HG03159 (cell line): Measurements from ENCODE around the gene PIEZO2.
"Not testable (repeated sequence)": the region's sequence is repeated elsewhere in the genome, so short reads cannot be mapped to it uniquely, and the experiment has no call there.

Source experiments
- ATAC-seq: cut with Tn5 transposase; IDR thresholded peaks from one replicate; pipeline ENCODE4 v1.9.1; 2021; ENCODE audit warnings: mild to moderate bottlenecking, moderate library complexity; ENCODE audit not compliant: unreplicated experiment

The PIEZO2 gene

GRCh38 chr18:10850840-10851239 lies 298.5 kb downstream of the PIEZO2 start:
- no peak for ATAC-seq

- ATAC-seq: no peak
These were observed 299.2 kb downstream of the PIEZO2 start for GRCh38 chr18:10850216-10850615.

GRCh38 chr18:10847907-10848306 lies 301.5 kb downstream of the PIEZO2 start:
- no peak for ATAC-seq

GRCh38 chr18:10847408-10847790 lies 302.0 kb downstream of the PIEZO2 start:
- no peak for ATAC-seq

GRCh38 chr18:10846657-10847407 lies 302.5 kb downstream of the PIEZO2 start:
- ATAC-seq: no peak

GRCh38 chr18:10846035-10846434 lies 303.3 kb downstream of the PIEZO2 start:
- ATAC-seq: not testable (repeated sequence)

- ATAC-seq: no peak
These were observed 305.8 kb downstream of the PIEZO2 start for GRCh38 chr18:10843565-10843964.

GRCh38 chr18:10842861-10843260 lies 306.5 kb downstream of the PIEZO2 start:
- no peak for ATAC-seq

- ATAC-seq: no peak
These were observed 307.0 kb downstream of the PIEZO2 start for GRCh38 chr18:10842371-10842770.

- no peak for ATAC-seq
These were observed 308.2 kb downstream of the PIEZO2 start for GRCh38 chr18:10841203-10841602.

- no peak for ATAC-seq
These were observed 308.6 kb downstream of the PIEZO2 start for GRCh38 chr18:10840743-10841142.

- ATAC-seq: no peak
These were observed 309.9 kb downstream of the PIEZO2 start for GRCh38 chr18:10839421-10839820.

- ATAC-seq: no peak
These were observed 310.8 kb downstream of the PIEZO2 start for GRCh38 chr18:10838553-10838952.

GRCh38 chr18:10834128-10834815 lies 315.1 kb downstream of the PIEZO2 start:
- ATAC-seq: no peak

GRCh38 chr18:10833656-10834055 lies 315.7 kb downstream of the PIEZO2 start:
- no peak for ATAC-seq

- no peak for ATAC-seq
These were observed 323.0 kb downstream of the PIEZO2 start for GRCh38 chr18:10826400-10826799.

- ATAC-seq: no peak
These were observed 326.9 kb downstream of the PIEZO2 start for GRCh38 chr18:10822456-10822855.

- ATAC-seq: no peak
These were observed 328.7 kb downstream of the PIEZO2 start for GRCh38 chr18:10820681-10821080.

- no peak for ATAC-seq
These were observed 335.0 kb downstream of the PIEZO2 start for GRCh38 chr18:10814336-10814735.

GRCh38 chr18:10805587-10806118 lies 343.7 kb downstream of the PIEZO2 start:
- ATAC-seq: no peak

GRCh38 chr18:10804126-10804525 lies 345.2 kb downstream of the PIEZO2 start:
- ATAC-seq: no peak
